ENCODE measurements around the gene FBXL13. TPM values are rescaled to one million over a fixed set of nuclear protein-coding genes. Genes with fewer than 3 reads are reported as not detected.
"Not testable (repeated sequence)": the region's sequence is repeated elsewhere in the genome, so short reads cannot be mapped to it uniquely, and the experiment has no call there.

Gene FBXL13
- total RNA-seq, 3 donors from 2014 or later (not counting 1 experiment from before 2014, with no cell fraction given): 0.70 to 0.89 (median 0.85) TPM

DNA sequence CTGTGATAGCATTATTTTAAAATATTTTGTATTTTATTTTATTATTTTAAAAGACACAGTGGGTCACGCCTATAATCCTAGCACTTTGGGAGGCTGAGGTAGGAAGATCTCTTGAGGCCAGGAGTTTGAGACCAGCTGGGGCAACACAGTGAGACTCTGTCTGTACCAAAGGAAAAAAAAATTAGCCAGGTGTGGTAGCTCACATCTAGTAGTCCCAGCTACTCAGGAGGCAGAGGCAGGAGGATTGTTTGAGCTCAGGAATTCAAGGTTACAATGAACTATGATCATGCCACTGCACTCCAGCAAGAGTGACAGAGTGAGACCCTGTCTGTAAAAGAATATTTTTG is 37.1 kb downstream of the FBXL13 start:
- WGBS (ENCODE audit: insufficient coverage): 80% methylated on average over 1 of the region's 1 CpG
- H3K27ac ChIP-seq (ENCODE audit: low read length): no peak overlapping the region
- no peak overlapping the region for H3K27ac Mint-ChIP-seq
- H3K9me3 Mint-ChIP-seq: no peaks in the 10 kb centered on the region
- H3K9me3 ChIP-seq (ENCODE audit: control insufficient read depth, insufficient read depth, low read length): no peaks in the 10 kb centered on the region
- DNase-seq: no peak
- no peaks in the 10 kb centered on the region for H3K27me3 ChIP-seq (ENCODE audit: control insufficient read depth, insufficient read depth, low read length)
- H3K4me1 ChIP-seq (ENCODE audit: control insufficient read depth, insufficient read depth, low read length): no peaks in the 10 kb centered on the region
- no peaks in the 10 kb centered on the region for H3K4me1 Mint-ChIP-seq
- intact Hi-C loops (cut with micrococcal nuclease): no loop called here
- H3K4me3 ChIP-seq (ENCODE audit: low read length): no peak overlapping the region
- H3K36me3 Mint-ChIP-seq: peaks cover under 1% of the 10 kb centered on the region
- H3K27me3 Mint-ChIP-seq (ENCODE audit: low read depth in 2 of 2): peaks cover 0 to 3% of the 10 kb centered on the region in 2 donors
- H3K36me3 ChIP-seq (ENCODE audit: control insufficient read depth, insufficient read depth, low read length): no peaks in the 10 kb centered on the region
- TF ChIP-seq, protein P1, sequence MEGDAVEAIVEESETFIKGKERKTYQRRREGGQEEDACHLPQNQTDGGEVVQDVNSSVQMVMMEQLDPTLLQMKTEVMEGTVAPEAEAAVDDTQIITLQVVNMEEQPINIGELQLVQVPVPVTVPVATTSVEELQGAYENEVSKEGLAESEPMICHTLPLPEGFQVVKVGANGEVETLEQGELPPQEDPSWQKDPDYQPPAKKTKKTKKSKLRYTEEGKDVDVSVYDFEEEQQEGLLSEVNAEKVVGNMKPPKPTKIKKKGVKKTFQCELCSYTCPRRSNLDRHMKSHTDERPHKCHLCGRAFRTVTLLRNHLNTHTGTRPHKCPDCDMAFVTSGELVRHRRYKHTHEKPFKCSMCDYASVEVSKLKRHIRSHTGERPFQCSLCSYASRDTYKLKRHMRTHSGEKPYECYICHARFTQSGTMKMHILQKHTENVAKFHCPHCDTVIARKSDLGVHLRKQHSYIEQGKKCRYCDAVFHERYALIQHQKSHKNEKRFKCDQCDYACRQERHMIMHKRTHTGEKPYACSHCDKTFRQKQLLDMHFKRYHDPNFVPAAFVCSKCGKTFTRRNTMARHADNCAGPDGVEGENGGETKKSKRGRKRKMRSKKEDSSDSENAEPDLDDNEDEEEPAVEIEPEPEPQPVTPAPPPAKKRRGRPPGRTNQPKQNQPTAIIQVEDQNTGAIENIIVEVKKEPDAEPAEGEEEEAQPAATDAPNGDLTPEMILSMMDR (IDR thresholded peaks at IDR 0.05): no peak
- H3K4me3 Mint-ChIP-seq: no peak overlapping the region
- no peak for ATAC-seq

DNA sequence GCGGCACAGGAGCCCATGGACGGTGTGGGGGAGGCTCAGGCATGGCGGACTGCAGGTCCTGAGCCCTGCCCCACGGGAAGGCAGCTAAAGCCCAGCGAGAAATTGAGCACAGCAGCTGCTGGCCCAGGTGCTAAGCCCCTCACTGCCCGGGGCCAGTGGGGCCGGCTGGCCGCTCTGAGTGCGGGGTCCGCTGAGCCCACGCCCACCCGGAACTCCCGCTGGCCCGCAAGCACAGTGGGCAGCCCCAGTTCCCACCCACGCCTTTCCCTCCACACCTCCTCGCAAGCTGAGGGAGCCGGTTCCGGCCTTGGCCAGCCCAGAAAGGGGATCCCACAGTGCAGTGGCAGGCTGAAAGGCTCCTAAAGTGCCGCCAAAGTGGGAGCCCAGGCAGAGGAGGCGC is 40.3 kb downstream of the FBXL13 start:
- H3K9me3 ChIP-seq (ENCODE audit: control insufficient read depth, insufficient read depth, low read length); intact Hi-C loops (cut with micrococcal nuclease); DNase-seq; H3K27ac ChIP-seq (ENCODE audit: low read length); H3K27ac Mint-ChIP-seq; H3K4me1 Mint-ChIP-seq; H3K4me1 ChIP-seq (ENCODE audit: control insufficient read depth, insufficient read depth, low read length); H3K27me3 ChIP-seq (ENCODE audit: control insufficient read depth, insufficient read depth, low read length); H3K36me3 Mint-ChIP-seq; H3K4me3 ChIP-seq (ENCODE audit: low read length); H3K4me3 Mint-ChIP-seq; H3K27me3 Mint-ChIP-seq (ENCODE audit: low read depth in 2 of 2); H3K36me3 ChIP-seq (ENCODE audit: control insufficient read depth, insufficient read depth, low read length); H3K9me3 Mint-ChIP-seq; ATAC-seq: not testable (repeated sequence)
- WGBS (ENCODE audit: insufficient coverage): 93% methylated on average over 20 of the region's 20 CpGs

DNA sequence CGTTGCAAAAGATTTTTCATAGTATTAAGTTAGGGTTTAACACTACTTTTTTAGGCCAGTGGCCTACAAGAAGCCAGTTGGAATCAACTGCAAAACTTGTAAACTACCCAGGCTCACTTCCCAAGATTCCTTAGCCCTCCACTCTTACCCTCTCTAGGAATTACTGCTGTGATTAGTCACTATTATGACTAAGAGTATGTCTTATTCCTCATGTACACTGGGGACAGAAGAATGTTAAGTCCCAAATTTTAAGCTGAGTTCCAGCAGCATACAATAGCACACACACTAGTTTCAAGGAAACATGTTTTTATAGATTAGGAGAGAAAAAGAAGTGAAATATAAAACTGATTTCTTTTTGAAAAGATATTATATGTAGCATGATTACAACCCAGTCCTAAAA is 42.8 kb downstream of the FBXL13 start:
- Histone ChIP-seq H3K4me3 (ENCODE audit: low read length) (no peak overlapping the region), H3K36me3 (ENCODE audit: control insufficient read depth, insufficient read depth, low read length) (no peaks in the 10 kb centered on the region), H3K27ac (ENCODE audit: low read length) (no peak overlapping the region), H3K4me1 (ENCODE audit: control insufficient read depth, insufficient read depth, low read length) (no peaks in the 10 kb centered on the region), H3K27me3 (ENCODE audit: control insufficient read depth, insufficient read depth, low read length) (no peaks in the 10 kb centered on the region), H3K9me3 (ENCODE audit: control insufficient read depth, insufficient read depth, low read length) (no peaks in the 10 kb centered on the region)
- intact Hi-C loops (cut with micrococcal nuclease): no loop called here
- no peak overlapping the region for H3K4me3 Mint-ChIP-seq
- H3K27me3 Mint-ChIP-seq (ENCODE audit: low read depth in 2 of 2): peaks cover 0 to 7% of the 10 kb centered on the region in 2 donors
- no peaks in the 10 kb centered on the region for H3K36me3 Mint-ChIP-seq
- H3K4me1 Mint-ChIP-seq: no peaks in the 10 kb centered on the region
- WGBS (ENCODE audit: insufficient coverage): no CpG with 5 or more reads among the region's 1 CpG
- no peak for ATAC-seq
- no peak overlapping the region for H3K27ac Mint-ChIP-seq
- no peak for DNase-seq
- no peaks in the 10 kb centered on the region for H3K9me3 Mint-ChIP-seq
- TF ChIP-seq, protein P1 (IDR thresholded peaks at IDR 0.05): no peak

DNA sequence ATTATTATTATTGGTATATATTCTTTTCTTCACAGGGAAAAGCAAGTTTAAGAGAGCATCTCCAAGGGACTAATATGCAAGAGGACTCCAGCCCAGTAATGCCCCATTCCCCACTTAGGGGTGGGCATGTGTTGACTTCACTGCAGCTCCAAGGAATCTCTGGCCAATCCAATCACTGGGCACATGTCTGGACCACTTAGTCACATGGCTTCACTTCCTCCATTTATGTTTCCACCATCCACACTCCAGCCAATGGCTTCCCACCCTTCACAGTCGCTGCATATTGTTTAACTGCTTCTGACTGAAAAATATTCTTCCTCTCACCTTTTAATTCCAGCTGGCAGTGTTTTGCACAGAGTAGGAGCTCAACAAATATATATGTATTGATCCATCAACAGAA is 43.6 kb downstream of the FBXL13 start:
- 93% methylated on average over 1 of the region's 1 CpG for WGBS (ENCODE audit: insufficient coverage)

More for the DNA sequence above, 43.6 kb downstream of the FBXL13 start:
- intact Hi-C loops (cut with micrococcal nuclease): no loop called here
- Histone ChIP-seq H3K27me3 (ENCODE audit: control insufficient read depth, insufficient read depth, low read length) (no peaks in the 10 kb centered on the region), H3K4me1 (ENCODE audit: control insufficient read depth, insufficient read depth, low read length) (no peaks in the 10 kb centered on the region), H3K36me3 (ENCODE audit: control insufficient read depth, insufficient read depth, low read length) (no peaks in the 10 kb centered on the region), H3K9me3 (ENCODE audit: control insufficient read depth, insufficient read depth, low read length) (no peaks in the 10 kb centered on the region), H3K27ac (ENCODE audit: low read length) (no peak overlapping the region), H3K4me3 (ENCODE audit: low read length) (no peak overlapping the region)
- peaks cover 0 to 7% of the 10 kb centered on the region in 2 donors for H3K27me3 Mint-ChIP-seq (ENCODE audit: low read depth in 2 of 2)
- no peak overlapping the region for H3K27ac Mint-ChIP-seq
- ATAC-seq (no peak), DNase-seq (no peak)
- no peaks in the 10 kb centered on the region for H3K9me3 Mint-ChIP-seq
- TF ChIP-seq, protein P1 (IDR thresholded peaks at IDR 0.05): no peak
- H3K4me1 Mint-ChIP-seq: no peaks in the 10 kb centered on the region
- H3K36me3 Mint-ChIP-seq: no peaks in the 10 kb centered on the region
- no peak overlapping the region for H3K4me3 Mint-ChIP-seq
